NT2/D1 (cell line): ENCODE data around the gene CST3.

Experiments used
- YY1 ChIP-seq: IDR thresholded peaks from 2 replicates; pipeline ENCODE4 v1.6.1; 2011; ENCODE audit not compliant: insufficient read length, insufficient read depth
- ZNF274 ChIP-seq: IDR thresholded peaks from 2 replicates; pipeline ENCODE4 v1.6.1; 2011; ENCODE audit warnings: mild to moderate bottlenecking, low read depth, low read length

GRCh38 chr20:23679133-23680092 is 41.7 kb upstream of the CST3 start:
- no peak for TF ChIP-seq ZNF274
- TF ChIP-seq YY1: no peak
